GM18508 (cell line): ENCODE measurements around the gene TET2.
A peak's percentile ranks its signal among the peaks of the same experiment; 100 is the strongest.

Source experiments
- ATAC-seq: cut with Tn5 transposase; IDR thresholded peaks from one replicate; pipeline ENCODE4 v1.9.1; 2021; ENCODE audit warnings: moderate number of reproducible peaks; ENCODE audit not compliant: insufficient read depth, unreplicated experiment

TET2 gene

DNA sequence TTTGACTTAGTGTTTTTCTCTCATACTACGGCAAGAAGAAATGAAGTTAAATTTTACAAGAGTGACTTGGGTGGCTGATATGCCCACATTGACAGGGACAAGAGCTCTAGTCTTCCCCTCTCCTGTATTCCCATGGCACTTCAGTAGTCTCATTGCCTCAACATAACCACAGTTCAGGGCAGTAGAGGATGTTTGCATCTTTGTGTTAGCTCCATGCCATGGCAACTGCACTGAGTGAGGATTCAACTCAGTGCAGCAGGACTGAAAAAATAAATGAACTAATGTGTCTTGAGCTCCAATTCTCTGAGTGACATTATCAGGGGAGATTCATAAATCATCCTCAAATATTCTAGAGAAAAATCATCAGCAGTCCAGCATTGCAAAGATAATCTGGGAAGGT lies 78.8 kb downstream of the TET2 start:
- ATAC-seq = no peak

DNA sequence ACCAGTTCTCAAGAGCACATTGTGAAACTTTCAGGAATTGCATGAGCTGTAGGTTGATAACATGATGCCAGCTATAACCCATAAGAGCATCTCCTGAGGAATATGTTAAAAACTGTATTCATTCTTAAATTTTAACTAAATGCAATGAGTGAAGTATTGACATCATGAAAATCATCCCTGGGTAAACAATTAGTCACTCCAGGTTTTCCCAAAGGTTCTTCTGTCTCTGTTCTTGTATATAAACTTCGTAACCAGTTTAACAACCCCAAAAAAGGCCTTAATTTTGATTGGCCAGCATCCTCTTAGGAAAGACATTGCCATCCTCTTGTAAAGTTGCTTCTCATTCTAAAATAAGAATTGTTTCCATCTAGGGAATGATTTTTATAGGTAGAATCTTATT lies 80.4 kb downstream of the TET2 start:
- ATAC-seq = no peak

DNA sequence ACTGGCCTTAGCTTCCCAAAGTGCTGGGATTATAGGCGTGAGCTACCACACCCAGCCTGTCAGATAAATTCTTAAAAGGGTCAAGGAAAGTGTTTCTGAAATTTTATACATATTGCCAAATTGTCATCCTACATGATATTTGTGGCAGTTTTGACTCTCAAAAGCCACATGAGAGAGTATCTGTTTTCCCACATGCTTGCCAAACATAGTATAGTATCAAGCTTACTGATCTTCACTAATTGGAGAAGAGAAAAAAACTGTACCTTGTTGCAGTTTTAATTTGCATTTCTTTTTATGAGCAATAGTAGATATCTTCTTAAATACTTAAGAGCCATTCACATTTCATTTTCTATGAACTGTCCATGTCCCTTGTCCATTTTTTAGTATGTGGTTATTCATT lies 83.6 kb downstream of the TET2 start:
- no peak for ATAC-seq

DNA sequence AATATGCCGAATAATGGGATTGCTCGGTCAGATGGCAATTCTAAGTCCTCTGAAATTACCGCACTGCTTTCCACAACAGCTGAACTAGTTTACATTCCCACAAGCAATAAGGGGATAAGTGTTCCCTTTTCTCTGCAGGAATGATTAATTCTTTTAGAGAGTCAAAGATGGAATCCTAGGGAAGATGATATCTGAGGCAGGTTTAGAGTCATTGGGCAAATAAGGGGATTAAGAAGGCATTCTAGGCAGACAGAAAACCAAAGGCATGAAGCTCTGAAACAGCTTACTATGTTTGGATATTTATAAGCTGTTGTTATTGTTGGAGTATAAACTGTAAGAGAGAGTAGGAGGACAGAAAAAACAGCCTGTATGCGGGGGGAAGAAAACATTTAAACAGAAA lies 85.7 kb downstream of the TET2 start:
- no peak for ATAC-seq

DNA sequence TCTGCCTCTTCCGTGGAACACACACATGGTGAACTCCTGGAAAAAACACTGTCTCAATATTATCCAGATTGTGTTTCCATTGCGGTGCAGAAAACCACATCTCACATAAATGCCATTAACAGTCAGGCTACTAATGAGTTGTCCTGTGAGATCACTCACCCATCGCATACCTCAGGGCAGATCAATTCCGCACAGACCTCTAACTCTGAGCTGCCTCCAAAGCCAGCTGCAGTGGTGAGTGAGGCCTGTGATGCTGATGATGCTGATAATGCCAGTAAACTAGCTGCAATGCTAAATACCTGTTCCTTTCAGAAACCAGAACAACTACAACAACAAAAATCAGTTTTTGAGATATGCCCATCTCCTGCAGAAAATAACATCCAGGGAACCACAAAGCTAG lies 87.9 kb downstream of the TET2 start:
- ATAC-seq = no peak

DNA sequence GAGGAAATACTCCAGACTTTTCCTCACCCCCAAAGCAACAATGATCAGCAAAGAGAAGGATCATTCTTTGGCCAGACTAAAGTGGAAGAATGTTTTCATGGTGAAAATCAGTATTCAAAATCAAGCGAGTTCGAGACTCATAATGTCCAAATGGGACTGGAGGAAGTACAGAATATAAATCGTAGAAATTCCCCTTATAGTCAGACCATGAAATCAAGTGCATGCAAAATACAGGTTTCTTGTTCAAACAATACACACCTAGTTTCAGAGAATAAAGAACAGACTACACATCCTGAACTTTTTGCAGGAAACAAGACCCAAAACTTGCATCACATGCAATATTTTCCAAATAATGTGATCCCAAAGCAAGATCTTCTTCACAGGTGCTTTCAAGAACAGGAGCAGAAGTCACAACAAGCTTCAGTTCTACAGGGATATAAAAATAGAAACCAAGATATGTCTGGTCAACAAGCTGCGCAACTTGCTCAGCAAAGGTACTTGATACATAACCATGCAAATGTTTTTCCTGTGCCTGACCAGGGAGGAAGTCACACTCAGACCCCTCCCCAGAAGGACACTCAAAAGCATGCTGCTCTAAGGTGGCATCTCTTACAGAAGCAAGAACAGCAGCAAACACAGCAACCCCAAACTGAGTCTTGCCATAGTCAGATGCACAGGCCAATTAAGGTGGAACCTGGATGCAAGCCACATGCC lies 89.7 kb downstream of the TET2 start:
- peak; percentile 90 for ATAC-seq

DNA sequence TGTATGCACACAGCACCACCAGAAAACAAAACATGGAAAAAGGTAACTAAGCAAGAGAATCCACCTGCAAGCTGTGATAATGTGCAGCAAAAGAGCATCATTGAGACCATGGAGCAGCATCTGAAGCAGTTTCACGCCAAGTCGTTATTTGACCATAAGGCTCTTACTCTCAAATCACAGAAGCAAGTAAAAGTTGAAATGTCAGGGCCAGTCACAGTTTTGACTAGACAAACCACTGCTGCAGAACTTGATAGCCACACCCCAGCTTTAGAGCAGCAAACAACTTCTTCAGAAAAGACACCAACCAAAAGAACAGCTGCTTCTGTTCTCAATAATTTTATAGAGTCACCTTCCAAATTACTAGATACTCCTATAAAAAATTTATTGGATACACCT lies 90.2 kb downstream of the TET2 start:
- ATAC-seq = no peak

DNA sequence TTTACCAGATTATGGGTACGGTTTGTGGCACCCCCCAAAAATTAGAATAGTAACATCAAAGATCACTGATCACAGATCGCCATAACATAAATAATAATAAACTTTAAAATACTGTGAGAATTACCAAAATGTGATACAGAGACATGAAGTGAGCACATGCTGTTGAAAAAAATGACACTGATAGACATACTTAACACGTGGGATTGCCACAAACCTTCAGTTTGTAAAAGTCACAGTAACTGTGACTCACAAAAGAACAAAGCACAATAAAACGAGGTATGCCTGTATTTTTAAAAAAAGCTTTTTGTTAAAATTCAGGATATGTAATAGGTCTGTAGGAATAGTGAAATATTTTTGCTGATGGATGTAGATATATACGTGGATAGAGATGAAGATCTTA lies 93.4 kb downstream of the TET2 start:
- no peak for ATAC-seq

DNA sequence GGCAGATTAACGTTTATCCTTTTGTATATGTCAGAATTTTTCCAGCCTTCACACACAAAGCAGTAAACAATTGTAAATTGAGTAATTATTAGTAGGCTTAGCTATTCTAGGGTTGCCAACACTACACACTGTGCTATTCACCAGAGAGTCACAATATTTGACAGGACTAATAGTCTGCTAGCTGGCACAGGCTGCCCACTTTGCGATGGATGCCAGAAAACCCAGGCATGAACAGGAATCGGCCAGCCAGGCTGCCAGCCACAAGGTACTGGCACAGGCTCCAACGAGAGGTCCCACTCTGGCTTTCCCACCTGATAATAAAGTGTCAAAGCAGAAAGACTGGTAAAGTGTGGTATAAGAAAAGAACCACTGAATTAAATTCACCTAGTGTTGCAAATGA lies 94.8 kb downstream of the TET2 start:
- ATAC-seq = no peak

DNA sequence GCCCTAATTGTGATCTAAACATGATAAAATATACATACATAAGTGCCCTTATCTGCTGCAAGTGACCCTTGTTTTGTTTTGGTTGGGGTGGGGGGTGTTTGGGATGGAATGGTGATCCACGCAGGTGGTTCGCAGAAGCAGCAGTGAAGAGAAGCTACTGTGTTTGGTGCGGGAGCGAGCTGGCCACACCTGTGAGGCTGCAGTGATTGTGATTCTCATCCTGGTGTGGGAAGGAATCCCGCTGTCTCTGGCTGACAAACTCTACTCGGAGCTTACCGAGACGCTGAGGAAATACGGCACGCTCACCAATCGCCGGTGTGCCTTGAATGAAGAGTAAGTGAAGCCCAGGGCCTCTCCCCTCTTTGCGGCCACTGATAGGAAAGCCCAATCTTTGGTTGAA lies 96.8 kb downstream of the TET2 start:
- ATAC-seq = no peak

DNA sequence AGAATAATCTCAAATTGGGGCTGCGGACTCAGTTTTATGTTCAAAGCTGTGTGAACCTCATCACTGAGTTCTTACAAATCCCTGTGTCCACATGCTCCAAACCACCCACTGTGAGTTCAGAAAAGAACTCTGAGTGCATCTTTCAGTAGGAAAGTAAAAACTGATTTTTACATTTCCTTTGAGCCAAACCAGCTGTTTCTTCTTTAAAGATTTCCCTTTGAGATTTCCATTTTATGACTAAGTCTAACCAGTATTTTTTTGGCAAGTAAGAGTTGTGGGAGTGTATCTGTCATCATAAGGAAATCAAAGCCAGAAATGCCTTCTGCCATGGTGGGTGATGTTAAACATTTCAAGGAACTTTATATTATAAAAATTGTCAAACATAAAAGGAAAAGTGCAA lies 100.0 kb downstream of the TET2 start:
- ATAC-seq = no peak

DNA sequence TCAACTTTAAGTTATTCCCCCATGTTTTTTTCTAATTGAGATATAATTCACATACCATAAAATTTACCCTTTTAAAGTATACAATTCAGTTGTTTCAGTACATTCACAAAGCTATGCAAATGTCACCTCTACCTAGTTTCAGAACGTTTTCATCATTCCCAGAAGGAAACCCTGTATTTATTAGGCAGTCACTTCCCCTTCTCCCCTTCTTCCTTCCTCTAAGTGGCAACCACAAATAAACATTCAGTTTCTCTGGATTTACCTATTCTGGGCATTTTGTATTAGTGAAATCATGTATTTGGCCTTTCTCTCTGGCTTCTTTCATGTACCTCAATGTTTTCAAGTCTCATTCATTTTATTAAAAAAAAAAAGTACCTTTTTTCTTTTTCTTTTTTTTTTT lies 101.9 kb downstream of the TET2 start:
- ATAC-seq = no peak

DNA sequence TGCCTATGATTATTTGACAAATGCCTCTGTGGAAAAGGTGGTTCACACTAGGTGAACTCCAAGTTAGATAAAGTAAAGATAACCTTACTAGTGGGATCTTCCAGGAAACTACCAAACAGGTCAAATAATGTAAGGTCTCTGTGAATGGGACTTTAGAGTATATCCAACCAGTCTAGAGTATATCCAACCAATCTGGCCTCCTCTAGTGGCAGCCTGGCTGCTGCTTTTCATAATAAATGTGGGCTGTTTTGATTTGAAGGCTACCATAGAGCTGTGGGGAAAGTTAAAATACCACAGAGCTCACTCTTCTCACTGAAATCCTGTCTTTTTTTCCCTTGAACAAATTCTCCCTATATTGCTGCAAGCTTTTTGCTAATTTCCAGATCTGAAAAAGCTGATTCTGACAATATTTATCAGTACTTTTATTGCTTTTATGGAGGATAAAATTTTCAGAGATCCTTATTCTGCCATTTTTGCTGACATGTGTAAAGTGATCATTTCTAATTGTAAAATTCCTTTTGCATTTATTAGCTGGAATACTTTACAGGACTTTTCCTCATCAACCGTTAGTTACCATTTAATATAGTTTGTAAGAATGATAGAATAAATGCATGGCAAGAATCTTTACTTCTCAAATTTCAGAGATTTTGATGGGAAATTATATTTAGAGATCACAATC lies 111.3 kb downstream of the TET2 start:
- no peak for ATAC-seq

DNA sequence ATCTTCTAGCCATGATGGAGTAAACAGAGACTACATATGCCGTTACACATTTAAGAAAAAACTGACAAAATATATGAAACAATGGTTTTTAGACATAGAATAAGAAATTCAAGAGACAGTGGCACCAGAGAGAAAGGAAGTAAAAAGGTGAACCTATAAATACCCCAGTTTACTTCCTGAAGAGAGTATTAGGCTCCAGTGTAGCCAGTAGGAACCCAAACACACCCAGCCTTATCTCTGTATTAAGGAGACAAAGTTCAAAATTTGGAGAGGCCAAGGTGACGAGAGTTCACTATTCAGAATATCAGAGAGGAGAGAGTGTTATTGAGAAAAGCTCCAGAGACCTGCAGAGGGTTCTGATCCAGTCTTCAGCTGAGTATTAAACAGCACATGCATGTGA lies 119.0 kb downstream of the TET2 start:
- ATAC-seq = no peak

DNA sequence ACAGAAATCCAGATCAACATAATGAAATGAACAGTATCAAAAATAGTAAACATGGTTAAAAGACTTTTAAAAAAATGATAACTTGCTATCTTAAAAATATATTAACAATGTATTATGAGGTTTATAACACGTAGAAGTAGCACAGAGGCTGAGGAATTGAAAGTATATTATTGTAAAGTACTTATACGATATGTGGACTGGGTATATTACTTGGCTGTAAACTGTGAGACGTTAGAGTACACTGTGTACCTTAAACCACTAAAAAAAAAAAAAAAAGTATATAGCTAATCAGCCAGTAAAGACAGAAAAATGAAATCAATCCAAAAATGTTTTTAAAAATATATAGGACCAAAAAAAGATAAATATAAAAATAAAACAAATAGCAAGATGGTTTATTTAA lies 120.6 kb downstream of the TET2 start:
- ATAC-seq = no peak

DNA sequence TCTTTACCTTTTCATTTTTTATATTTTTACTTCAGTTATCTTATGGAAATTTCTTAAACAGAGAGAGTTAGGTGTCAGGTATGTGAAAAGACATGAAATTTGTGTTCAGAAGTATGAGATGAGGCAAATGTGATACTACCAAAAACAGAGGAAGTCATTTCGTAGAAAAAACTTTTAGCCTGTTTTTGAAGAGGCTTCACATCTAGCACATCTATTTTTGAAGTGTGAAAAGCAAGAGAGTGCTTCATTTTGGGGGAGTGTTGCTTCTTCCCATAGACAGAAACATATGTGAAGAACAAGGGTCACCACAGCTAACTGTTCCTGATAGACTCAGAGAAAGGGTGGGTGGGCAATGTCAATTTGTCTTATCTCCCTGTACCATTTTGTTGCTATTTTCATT lies 125.3 kb downstream of the TET2 start:
- no peak for ATAC-seq

DNA sequence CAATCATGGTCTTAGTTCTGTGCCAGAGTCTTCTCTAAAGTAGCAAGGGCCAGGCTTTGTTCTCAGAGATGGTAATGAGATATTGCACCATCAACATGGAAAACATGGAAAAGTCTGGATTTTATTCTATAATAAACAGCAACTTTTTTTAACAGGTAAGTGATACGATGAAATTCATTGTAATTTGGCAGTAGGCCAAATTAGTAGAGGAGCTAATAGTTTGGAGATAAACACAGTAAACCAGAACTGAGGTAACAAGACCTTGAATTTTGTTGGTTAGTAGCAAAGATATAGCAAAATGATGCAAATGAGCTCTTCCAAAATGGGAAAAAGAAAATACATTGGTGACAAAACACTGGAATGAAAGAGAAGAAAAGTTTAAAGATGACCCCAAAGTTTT lies 126.6 kb downstream of the TET2 start:
- ATAC-seq = no peak

DNA sequence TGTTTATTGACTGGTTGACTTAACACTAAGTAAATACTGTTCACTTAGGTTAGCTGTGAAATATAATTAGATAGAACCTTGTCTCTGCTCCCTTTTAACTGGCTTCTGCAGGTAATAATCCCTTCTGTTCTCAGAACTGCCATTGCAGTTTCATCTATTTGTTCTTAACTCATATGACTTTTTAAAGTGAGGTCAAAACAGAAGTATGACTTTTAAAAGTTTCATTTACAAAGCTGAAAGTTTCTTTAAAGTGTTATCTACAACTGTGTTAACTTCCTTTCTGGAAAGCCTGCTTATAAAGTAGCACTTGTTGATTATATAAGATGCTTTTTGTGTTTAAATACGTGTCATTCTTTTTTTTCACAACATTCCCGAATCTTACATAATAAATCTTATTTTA lies 127.4 kb downstream of the TET2 start:
- no peak for ATAC-seq

DNA sequence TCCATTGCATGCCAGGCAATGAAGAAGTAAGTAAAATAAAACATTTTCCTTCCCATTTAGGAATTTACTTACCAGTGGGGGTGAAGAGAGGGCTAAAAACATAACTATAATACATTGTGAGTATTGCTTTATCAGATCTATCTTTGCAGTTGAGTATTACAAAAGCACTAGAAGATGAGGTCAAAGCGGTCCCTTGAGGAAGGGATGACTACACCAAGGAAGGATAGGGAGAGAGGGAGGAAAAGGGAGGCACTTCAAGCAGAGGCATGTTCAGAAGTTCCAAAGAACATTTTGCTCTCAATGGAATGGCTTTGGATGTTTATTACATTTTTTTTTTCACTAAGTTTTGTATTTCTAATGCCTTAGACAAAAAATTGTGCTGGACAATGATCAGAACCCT lies 127.8 kb downstream of the TET2 start:
- ATAC-seq = no peak

DNA sequence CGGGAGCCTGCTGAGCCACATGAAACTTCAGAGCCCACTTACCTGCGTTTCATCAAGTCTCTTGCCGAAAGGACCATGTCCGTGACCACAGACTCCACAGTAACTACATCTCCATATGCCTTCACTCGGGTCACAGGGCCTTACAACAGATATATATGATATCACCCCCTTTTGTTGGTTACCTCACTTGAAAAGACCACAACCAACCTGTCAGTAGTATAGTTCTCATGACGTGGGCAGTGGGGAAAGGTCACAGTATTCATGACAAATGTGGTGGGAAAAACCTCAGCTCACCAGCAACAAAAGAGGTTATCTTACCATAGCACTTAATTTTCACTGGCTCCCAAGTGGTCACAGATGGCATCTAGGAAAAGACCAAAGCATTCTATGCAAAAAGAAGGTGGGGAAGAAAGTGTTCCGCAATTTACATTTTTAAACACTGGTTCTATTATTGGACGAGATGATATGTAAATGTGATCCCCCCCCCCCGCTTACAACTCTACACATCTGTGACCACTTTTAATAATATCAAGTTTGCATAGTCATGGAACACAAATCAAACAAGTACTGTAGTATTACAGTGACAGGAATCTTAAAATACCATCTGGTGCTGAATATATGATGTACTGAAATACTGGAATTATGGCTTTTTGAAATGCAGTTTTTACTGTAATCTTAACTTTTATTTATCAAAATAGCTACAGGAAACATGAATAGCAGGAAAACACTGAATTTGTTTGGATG lies 129.9 kb downstream of the TET2 start:
- ATAC-seq = no peak

DNA sequence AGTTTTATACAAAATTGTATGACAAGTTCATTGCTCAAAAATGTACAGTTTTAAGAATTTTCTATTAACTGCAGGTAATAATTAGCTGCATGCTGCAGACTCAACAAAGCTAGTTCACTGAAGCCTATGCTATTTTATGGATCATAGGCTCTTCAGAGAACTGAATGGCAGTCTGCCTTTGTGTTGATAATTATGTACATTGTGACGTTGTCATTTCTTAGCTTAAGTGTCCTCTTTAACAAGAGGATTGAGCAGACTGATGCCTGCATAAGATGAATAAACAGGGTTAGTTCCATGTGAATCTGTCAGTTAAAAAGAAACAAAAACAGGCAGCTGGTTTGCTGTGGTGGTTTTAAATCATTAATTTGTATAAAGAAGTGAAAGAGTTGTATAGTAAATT lies 131.0 kb downstream of the TET2 start:
- ATAC-seq = no peak

DNA sequence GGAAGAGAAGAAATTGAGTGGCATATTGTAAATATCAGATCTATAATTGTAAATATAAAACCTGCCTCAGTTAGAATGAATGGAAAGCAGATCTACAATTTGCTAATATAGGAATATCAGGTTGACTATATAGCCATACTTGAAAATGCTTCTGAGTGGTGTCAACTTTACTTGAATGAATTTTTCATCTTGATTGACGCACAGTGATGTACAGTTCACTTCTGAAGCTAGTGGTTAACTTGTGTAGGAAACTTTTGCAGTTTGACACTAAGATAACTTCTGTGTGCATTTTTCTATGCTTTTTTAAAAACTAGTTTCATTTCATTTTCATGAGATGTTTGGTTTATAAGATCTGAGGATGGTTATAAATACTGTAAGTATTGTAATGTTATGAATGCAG lies 132.6 kb downstream of the TET2 start:
- no peak for ATAC-seq
